HepG2 (cell line): Measurements from ENCODE around the gene METRNL. TPM values are rescaled to one million over a fixed set of nuclear protein-coding genes. Genes with fewer than 3 reads are reported as not detected.

Source experiments
- ATAC-seq: fragments of 200-7000 bp; cut with Tn5 transposase; 3 replicates; pipeline ENCODE4 v1.9.1; 2020; ENCODE audit warnings: mild to moderate bottlenecking, moderate library complexity
- BruUV-seq: library from RNA; stranded (reverse); fragments of 400-500 nt; replicated peaks from 2 replicates; lab custom pipeline; 2021; lab: Mats Ljungman, UMichigan
- CTCF ChIA-PET: fragments of 300-600 bp; formaldehyde crosslinking; extraction: SDS; loops from one replicate; lab custom pipeline; 2021; ENCODE audit warnings: low total read pairs, inconsistent platforms, low intra/inter-chr PET ratio; lab: Yijun Ruan, JAX
- POLR2A ChIA-PET: fragments of 350-600 bp; sonication (Branson Sonifier 250); formaldehyde crosslinking; loops from one replicate; lab custom pipeline; 2020; ENCODE audit warnings: antibody characterized with exemption, inconsistent platforms; lab: Yijun Ruan, JAX
- DNase-seq: peaks from one replicate; pipeline ENCODE4 v3.0.0-alpha.2; 2015; ENCODE audit warnings: low spot score
- FAIRE-seq: peaks from 3 replicates; lab custom pipeline; 2011; peaks lifted over from hg19 to GRCh38; lab: Jason Lieb, UNC
- H2AFZ ChIP-seq: one replicate; pipeline ENCODE4 v1.6.1; 2011; ENCODE audit warnings: low read length, inconsistent platforms
- H3K27ac ChIP-seq: fragments of 300-600 bp; 3 replicates; pipeline ENCODE4 v1.8.0; 2011; ENCODE audit warnings: mixed run types, mild to moderate bottlenecking, mixed read lengths, low read length, inconsistent platforms; ENCODE audit not compliant: insufficient read depth; ENCODE audit errors: extremely low read length
- H3K27me3 ChIP-seq, 2 experiments: fragments of 200-600 bp in 1 of 2; 2 replicates in 1 of 2; 3 replicates in 1 of 2; pipeline versions ENCODE4 v1.6.0 to v1.8.0; 2011; ENCODE audit warnings: low read length in 2 of 2, mild to moderate bottlenecking in 2 of 2, moderate library complexity in 2 of 2, inconsistent platforms in 1 of 2; ENCODE audit not compliant: insufficient read depth in 2 of 2, control insufficient read depth in 1 of 2
- H3K36me3 ChIP-seq, 2 experiments: fragments of 200-600 bp in 1 of 2; replicated peaks in 1 of 2; 2 replicates in 1 of 2; 3 replicates in 1 of 2; pipeline versions ENCODE4 v1.5.1 to v1.8.0; 2011; ENCODE audit warnings: low read length in 2 of 2, inconsistent platforms in 1 of 2; ENCODE audit not compliant: insufficient read depth in 2 of 2, control insufficient read depth in 1 of 2
- H3K4me1 ChIP-seq: 2 replicates; pipeline ENCODE4 v1.5.1; 2012; ENCODE audit warnings: low read length, inconsistent platforms; ENCODE audit not compliant: insufficient read depth
- H3K4me2 ChIP-seq: 2 replicates; pipeline ENCODE4 v1.6.0; 2011; ENCODE audit warnings: low read depth, low read length, inconsistent platforms
- H3K4me3 ChIP-seq, 3 experiments: fragments of 200-600 bp in 1 of 3; sonication (generic), shearing (Covaris generic) in 1 of 3; replicated peaks in 1 of 3; 2 replicates each; pipeline ENCODE4 v1.5.1; 2011 to 2016; ENCODE audit warnings: low read length in 3 of 3, inconsistent platforms in 2 of 3, low read depth in 2 of 3, mild to moderate bottlenecking in 2 of 3, control low read depth in 1 of 3, mixed read lengths in 1 of 3; ENCODE audit not compliant: insufficient read depth in 1 of 3
- H3K79me2 ChIP-seq: one replicate; pipeline ENCODE4 v1.6.1; 2011; ENCODE audit warnings: low read length, inconsistent platforms; ENCODE audit not compliant: insufficient read depth
- H3K9ac ChIP-seq: 2 replicates; pipeline ENCODE4 v1.6.0; 2011; ENCODE audit warnings: mild to moderate bottlenecking, low read depth, low read length, inconsistent platforms; ENCODE audit not compliant: insufficient read depth
- H3K9me3 ChIP-seq: 2 replicates; pipeline ENCODE4 v1.5.1; 2012; ENCODE audit warnings: mild to moderate bottlenecking, low read length
- H4K20me1 ChIP-seq: 2 replicates; pipeline ENCODE4 v1.6.0; 2011; ENCODE audit warnings: inconsistent platforms, mild to moderate bottlenecking, low read length, moderate library complexity; ENCODE audit not compliant: insufficient read depth
- FOXC1 ChIP-seq: sonication (generic); formaldehyde crosslinking; IDR thresholded peaks from 2 replicates; pipeline ENCODE4 v1.8.0; 2022; ENCODE audit warnings: mild to moderate bottlenecking, missing genetic modification reagents, borderline replicate concordance
- KDM1A ChIP-seq: IDR thresholded peaks from 2 replicates; pipeline ENCODE4 v1.6.1; 2016; ENCODE audit warnings: missing compliant biosample characterization
- KMT2A ChIP-seq: sonication (generic); formaldehyde crosslinking; IDR thresholded peaks from 2 replicates; pipeline ENCODE4 v1.4.0; 2020; ENCODE audit warnings: missing genetic modification reagents
- NRL ChIP-seq: sonication (generic); formaldehyde crosslinking; IDR thresholded peaks from 2 replicates; pipeline ENCODE4 v1.5.0; 2020; ENCODE audit warnings: missing genetic modification reagents, mild to moderate bottlenecking, moderate library complexity, borderline replicate concordance
- PATZ1 ChIP-seq: sonication (generic); formaldehyde crosslinking; IDR thresholded peaks from 2 replicates; pipeline ENCODE4 v1.4.0; 2020; ENCODE audit warnings: missing genetic modification reagents
- POLR2AphosphoS5 ChIP-seq: IDR thresholded peaks from 2 replicates; pipeline ENCODE4 v1.6.1; 2012; ENCODE audit warnings: low read depth, low read length
- RARG ChIP-seq: sonication (generic); formaldehyde crosslinking; IDR thresholded peaks from 2 replicates; pipeline ENCODE4 v1.4.0; 2020; ENCODE audit warnings: low read depth, mild to moderate bottlenecking, missing genetic modification reagents
- RFX3 ChIP-seq: IDR thresholded peaks from 2 replicates; pipeline ENCODE4 v1.6.1; 2016; ENCODE audit warnings: missing biosample characterization, missing genetic modification reagents
- TERF1 ChIP-seq: sonication (generic); formaldehyde crosslinking; IDR thresholded peaks from 2 replicates; pipeline ENCODE4 v1.8.0; 2022; ENCODE audit warnings: mild to moderate bottlenecking, missing genetic modification reagents, moderate library complexity
- THAP9 ChIP-seq: sonication (generic); formaldehyde crosslinking; IDR thresholded peaks from 2 replicates; pipeline ENCODE4; 2020; ENCODE audit warnings: missing genetic modification reagents, mild to moderate bottlenecking, borderline replicate concordance
- TRIM22 ChIP-seq: fragments of 450-650 bp; IDR thresholded peaks from 2 replicates; pipeline ENCODE4 v1.6.1; 2017
- ZNF331 ChIP-seq: sonication (generic); formaldehyde crosslinking; IDR thresholded peaks from 2 replicates; pipeline ENCODE4 v1.4.0; 2020; ENCODE audit warnings: missing genetic modification reagents
- ZSCAN12 ChIP-seq: sonication (generic); formaldehyde crosslinking; IDR thresholded peaks from 2 replicates; pipeline ENCODE4 v1.9.0; 2021; ENCODE audit warnings: mild to moderate bottlenecking, missing genetic modification reagents
- WGBS: methylation state at CpG from one replicate; pipeline ENCODE4 v1.1.6; 2017; ENCODE audit warnings: low lambda C conversion rate; 5-methylcytosine and 5-hydroxymethylcytosine counted together
- in situ Hi-C: cut with HindIII; loops from 2 replicates; pipeline ENCODE4 v1.10.0; 2017; ENCODE audit warnings: low pct_unique_long_range_greater_than_20kb; ENCODE audit not compliant: extremely low pct_ligation_motif_present
- intact Hi-C: fragments of 100-400 bp; cut with micrococcal nuclease; formaldehyde crosslinking; loops from one replicate; pipeline ENCODE4 v1.10.0; 2022; ENCODE audit not compliant: unreplicated experiment
- polyA plus RNA-seq, 8 experiments: library from polyadenylated mRNA; depleted of rRNA in 3 of 8; stranded (reverse) in 7 of 8; unstranded in 1 of 8; fragments of >200 nt; fragmentation: Illumina TruSeq in 4 of 8; extraction: Trizol in 4 of 8; gene quantifications; 2 replicates each; pipeline versions ENCODE4 v1.2.1 to v1.2.3, GENCODE V29; 2011 to 2016; ENCODE audit warnings: low read depth in 4 of 8, missing spikeins in 1 of 8, mixed read lengths in 1 of 8; ENCODE audit not compliant: insufficient read depth in 1 of 8
- total RNA-seq, 5 experiments: library from RNA; depleted of rRNA; stranded (reverse); fragments of >200 nt; fragmentation: Illumina TruSeq; extraction: Trizol; gene quantifications; 2 replicates each; pipeline ENCODE4 v1.2.3, GENCODE V29; 2016; ENCODE audit warnings: low read depth in 1 of 5
- TF ChIP-seq, protein P1 (sequence below): sonication (generic); formaldehyde crosslinking; IDR thresholded peaks from 2 replicates; pipeline ENCODE4 v1.5.1; 2020; ENCODE audit warnings: missing genetic modification reagents, mild to moderate bottlenecking, borderline replicate concordance
- TF ChIP-seq, protein P2 (sequence below): sonication (generic); formaldehyde crosslinking; IDR thresholded peaks from 2 replicates; pipeline ENCODE4 v1.5.1; 2020; ENCODE audit warnings: missing genetic modification reagents, mild to moderate bottlenecking, borderline replicate concordance

The METRNL gene
- total and polyA plus RNA-seq, 2 of the 13 experiments (the other 11 are each of a cell fraction or from before 2014, with no cell fraction given), result 0.66 to 0.84 TPM

DNA sequence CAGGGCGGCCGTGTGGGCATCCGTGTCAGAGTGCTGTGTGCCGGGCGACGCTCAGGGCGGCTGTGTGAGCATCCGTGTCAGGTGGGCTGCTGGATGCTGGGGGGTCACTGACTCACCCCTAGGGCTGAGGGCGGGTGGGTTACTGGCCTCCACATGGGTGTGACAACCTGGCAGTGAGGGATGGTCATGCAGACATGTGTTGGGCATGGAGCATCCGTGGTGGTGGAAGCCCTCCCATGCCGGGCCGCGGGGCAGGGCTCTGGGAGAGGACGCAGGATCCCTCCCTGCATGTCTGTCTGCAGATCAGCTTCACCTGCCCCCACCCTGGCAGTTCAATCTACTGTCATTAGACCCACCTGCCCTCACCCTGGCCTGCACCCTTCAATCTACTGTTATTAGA, 56.3 kb downstream of the METRNL start:
- 71% methylated on average over 12 of the region's 14 CpGs for WGBS
- no peak for TF ChIP-seq NRL (CRISPR knock-in tag)
- TF ChIP-seq KDM1A (CRISPR knock-in tag), result no peak
- TF ChIP-seq RARG (CRISPR knock-in tag), result no peak
- no peak for TF ChIP-seq THAP9
- no peak for TF ChIP-seq TERF1
- TF ChIP-seq, protein P1, sequence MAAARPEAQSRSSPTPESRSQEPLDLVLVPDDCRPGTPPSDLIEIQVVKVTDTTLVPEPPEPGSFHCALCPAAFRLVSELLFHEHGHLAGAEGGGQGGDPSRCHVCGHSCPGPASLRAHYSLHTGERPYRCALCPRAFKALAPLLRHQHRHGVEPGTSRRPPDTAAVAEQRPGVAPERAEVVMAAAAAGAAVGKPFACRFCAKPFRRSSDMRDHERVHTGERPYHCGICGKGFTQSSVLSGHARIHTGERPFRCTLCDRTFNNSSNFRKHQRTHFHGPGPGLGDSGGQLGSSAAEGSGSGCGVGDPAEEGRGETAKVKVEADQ (CRISPR knock-in tag), result no peak
- TF ChIP-seq RFX3 (CRISPR knock-in tag), result no peak
- no peak for TF ChIP-seq KMT2A
- TF ChIP-seq, protein P2, sequence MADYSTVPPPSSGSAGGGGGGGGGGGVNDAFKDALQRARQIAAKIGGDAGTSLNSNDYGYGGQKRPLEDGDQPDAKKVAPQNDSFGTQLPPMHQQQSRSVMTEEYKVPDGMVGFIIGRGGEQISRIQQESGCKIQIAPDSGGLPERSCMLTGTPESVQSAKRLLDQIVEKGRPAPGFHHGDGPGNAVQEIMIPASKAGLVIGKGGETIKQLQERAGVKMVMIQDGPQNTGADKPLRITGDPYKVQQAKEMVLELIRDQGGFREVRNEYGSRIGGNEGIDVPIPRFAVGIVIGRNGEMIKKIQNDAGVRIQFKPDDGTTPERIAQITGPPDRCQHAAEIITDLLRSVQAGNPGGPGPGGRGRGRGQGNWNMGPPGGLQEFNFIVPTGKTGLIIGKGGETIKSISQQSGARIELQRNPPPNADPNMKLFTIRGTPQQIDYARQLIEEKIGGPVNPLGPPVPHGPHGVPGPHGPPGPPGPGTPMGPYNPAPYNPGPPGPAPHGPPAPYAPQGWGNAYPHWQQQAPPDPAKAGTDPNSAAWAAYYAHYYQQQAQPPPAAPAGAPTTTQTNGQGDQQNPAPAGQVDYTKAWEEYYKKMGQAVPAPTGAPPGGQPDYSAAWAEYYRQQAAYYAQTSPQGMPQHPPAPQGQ (CRISPR knock-in tag), result no peak
- TF ChIP-seq TRIM22, result no peak
- TF ChIP-seq PATZ1 (CRISPR knock-in tag), result no peak
- no peak for TF ChIP-seq FOXC1
- TF ChIP-seq POLR2AphosphoS5, result no peak
- no peak for TF ChIP-seq ZNF331 (CRISPR knock-in tag)
- no peak for TF ChIP-seq ZSCAN12

More for the DNA sequence above, 56.3 kb downstream of the METRNL start:
- Histone ChIP-seq H3K4me2 (no peak overlapping the region), H3K4me3 (no peak overlapping the region), H3K9me3 (no peaks in the 10 kb centered on the region), H4K20me1 (no peaks in the 10 kb centered on the region; the same call in 1 of the 2 replicates), H2AFZ (no peak overlapping the region), H3K9ac (no peak overlapping the region), H3K27ac (no peak overlapping the region), H3K79me2 (no peaks in the 10 kb centered on the region), H3K36me3 (no peaks in the 10 kb centered on the region), H3K27me3 (peaks cover 19 to 63% of the 10 kb centered on the region in 2 experiments; a peak in 4 of 5 replicates), H3K4me1 (no peaks in the 10 kb centered on the region)
- ChIA-PET POLR2A (no interaction called here), CTCF (no interaction called here)
- intact Hi-C loops (no loop called here), in situ Hi-C loops (no loop called here)
- BruUV-seq, result no TSS peak
- FAIRE-seq, result no peak
- no peak for ATAC-seq
- DNase-seq, result no peak
